Peyer's patch (tissue), 4 donors: Measurements from ENCODE around the gene SLC16A5. TPM values are rescaled to one million over a fixed set of nuclear protein-coding genes. Genes with fewer than 3 reads are reported as not detected.

ENCODE experiments used
- DNase-seq, 3 donors: peaks; one replicate each; pipeline ENCODE4 v3.0.0-alpha.2; 2017 to 2019
- H3K27ac ChIP-seq, 4 donors: fragments of 200-600 bp; sonication (generic); one replicate each; pipeline ENCODE4 v1.5.1; 2016 to 2019
- H3K27me3 ChIP-seq, 2 donors: fragments of 200-600 bp; sonication (generic); one replicate each; pipeline ENCODE4 v1.5.1; 2019
- H3K36me3 ChIP-seq, 3 donors: fragments of 200-600 bp; sonication (generic); one replicate each; pipeline ENCODE4 v1.5.1; 2016 to 2019
- H3K4me1 ChIP-seq, 4 donors: fragments of 200-600 bp; sonication (generic); one replicate each; pipeline ENCODE4 v1.5.1; 2016 to 2019
- H3K4me3 ChIP-seq, 4 donors: fragments of 200-600 bp; sonication (generic); 1 replicate in 3 of 4; 2 replicates in 1 of 4; pipeline ENCODE4 v1.5.1; 2016 to 2019; ENCODE audit warnings: mild to moderate bottlenecking in 1 of 4
- H3K9me3 ChIP-seq, 4 donors: fragments of 200-600 bp; sonication (generic); one replicate each; pipeline ENCODE4 v1.5.1; 2016 to 2019; ENCODE audit warnings: mild to moderate bottlenecking in 1 of 4
- POLR2A ChIP-seq, 2 donors: fragments of 450-650 bp; IDR thresholded peaks; one replicate each; pipeline ENCODE4 v1.5.1; 2017; ENCODE audit warnings: antibody characterized with exemption in 2 of 2, mild to moderate bottlenecking in 2 of 2, moderate library complexity in 2 of 2
- total RNA-seq, 4 donors: library from RNA; depleted of rRNA; stranded (reverse); fragments of >200 nt; gene quantifications; one replicate each; pipeline ENCODE4 v1.1.0, GENCODE V29; 2016
- TF ChIP-seq, protein P1 (sequence below), 6 experiments: fragments of 450-650 bp in 4 of 6; fragments of 200-600 bp in 2 of 6; sonication (generic) in 1 of 6; IDR thresholded peaks; one replicate each; pipeline ENCODE4 v1.5.1; 2017 to 2019; ENCODE audit warnings: antibody characterized with exemption in 6 of 6, mild to moderate bottlenecking in 3 of 6, moderate library complexity in 1 of 6

Gene SLC16A5
- total RNA-seq, 4 donors from 2014 or later, result 47.9 to 211 (median 147) TPM

DNA sequence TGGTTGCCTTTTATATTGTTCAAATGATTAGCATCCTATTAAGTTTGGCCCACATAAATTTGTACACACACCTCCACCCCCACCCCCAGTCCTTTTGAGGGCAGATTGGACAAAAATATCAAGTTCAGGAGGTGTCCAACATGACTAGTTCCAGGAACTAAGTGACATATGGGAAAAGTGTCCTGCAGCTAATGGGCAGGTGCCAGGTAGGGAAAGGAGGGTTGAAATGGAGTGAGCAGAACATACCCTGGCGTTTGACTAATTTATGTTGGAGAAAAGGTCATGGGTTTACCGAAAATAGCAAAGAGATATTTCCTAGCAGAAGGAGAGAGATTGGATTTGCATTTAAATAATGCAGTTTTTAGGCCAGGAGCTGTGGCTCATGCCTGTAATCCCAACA is 35.8 kb upstream of the SLC16A5 start:
- no peak overlapping the region for H3K27ac ChIP-seq
- no peaks in the 10 kb centered on the region for H3K27me3 ChIP-seq
- TF ChIP-seq POLR2A (IDR thresholded peaks at IDR 0.05), result no peak
- TF ChIP-seq, protein P1, sequence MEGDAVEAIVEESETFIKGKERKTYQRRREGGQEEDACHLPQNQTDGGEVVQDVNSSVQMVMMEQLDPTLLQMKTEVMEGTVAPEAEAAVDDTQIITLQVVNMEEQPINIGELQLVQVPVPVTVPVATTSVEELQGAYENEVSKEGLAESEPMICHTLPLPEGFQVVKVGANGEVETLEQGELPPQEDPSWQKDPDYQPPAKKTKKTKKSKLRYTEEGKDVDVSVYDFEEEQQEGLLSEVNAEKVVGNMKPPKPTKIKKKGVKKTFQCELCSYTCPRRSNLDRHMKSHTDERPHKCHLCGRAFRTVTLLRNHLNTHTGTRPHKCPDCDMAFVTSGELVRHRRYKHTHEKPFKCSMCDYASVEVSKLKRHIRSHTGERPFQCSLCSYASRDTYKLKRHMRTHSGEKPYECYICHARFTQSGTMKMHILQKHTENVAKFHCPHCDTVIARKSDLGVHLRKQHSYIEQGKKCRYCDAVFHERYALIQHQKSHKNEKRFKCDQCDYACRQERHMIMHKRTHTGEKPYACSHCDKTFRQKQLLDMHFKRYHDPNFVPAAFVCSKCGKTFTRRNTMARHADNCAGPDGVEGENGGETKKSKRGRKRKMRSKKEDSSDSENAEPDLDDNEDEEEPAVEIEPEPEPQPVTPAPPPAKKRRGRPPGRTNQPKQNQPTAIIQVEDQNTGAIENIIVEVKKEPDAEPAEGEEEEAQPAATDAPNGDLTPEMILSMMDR (IDR thresholded peaks at IDR 0.05), result no peak
- peaks cover 0 to 59% (median 0%) of the 10 kb centered on the region in 3 donors for H3K36me3 ChIP-seq
- no peak for DNase-seq
- peaks cover 0 to 18% (median 8%) of the 10 kb centered on the region in 4 donors for H3K4me1 ChIP-seq
- H3K9me3 ChIP-seq, result no peaks in the 10 kb centered on the region
- H3K4me3 ChIP-seq, result no peak overlapping the region

DNA sequence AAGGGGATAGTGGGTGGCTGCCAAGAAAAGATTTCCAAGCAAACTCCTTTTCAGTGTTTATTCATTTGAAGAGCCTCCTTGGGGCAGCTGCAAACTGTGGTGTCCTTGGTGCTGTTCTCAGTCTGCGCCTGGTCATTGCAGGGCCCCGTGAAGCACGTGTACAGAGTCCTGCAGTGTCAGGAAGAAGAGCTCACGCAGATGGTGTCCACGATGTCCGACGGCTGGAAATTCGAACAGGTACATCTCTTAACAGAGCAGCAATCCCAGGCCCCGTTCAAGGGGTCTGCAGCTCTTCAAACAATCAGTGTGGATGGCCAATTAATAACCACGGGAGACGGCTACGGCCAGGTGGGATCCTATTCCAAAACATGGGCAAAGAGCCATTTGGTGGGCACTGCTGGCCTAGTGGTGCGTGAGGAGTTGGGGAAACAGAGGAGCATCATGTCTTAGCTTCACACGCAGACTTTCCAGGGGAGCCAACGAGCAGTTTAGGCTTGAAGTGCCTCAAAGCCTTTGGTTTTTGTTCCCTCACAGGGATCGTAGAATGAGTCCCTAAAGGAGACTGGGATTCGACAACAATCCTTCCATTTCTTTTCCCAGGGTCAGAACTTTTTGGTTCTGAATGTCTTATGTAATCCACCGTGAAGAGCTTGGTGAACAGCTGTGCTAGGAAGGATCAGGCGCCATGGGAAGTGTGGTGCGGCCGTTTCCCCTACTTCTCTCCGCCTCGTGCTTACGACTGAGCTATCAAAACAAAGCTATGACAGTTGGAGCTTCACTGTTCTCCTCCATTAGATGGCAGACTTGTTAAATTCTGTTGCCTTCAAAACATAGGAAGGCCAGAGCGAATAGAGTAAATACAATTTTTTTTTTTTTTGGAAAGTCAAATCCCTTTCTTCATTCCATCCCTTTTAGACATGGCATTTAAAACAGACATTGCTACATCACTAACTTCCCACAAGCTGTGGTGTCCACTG is 28.1 kb upstream of the SLC16A5 start:
- TF ChIP-seq, protein P1 (IDR thresholded peaks at IDR 0.05), result peak in 4 of 6 experiments; percentile 32 to 61 (median 54)
- no peak for TF ChIP-seq POLR2A (IDR thresholded peaks at IDR 0.05)
- Histone ChIP-seq H3K4me3 (no peak overlapping the region), H3K36me3 (peaks cover 0 to 79% (median 0%) of the 10 kb centered on the region in 3 donors), H3K4me1 (peaks cover 0 to 6% (median 0%) of the 10 kb centered on the region in 4 donors), H3K9me3 (no peaks in the 10 kb centered on the region), H3K27me3 (no peaks in the 10 kb centered on the region), H3K27ac (peak overlapping the region in 3 of 4 donors; percentile 33 to 77 (median 42))
- no peak for DNase-seq

DNA sequence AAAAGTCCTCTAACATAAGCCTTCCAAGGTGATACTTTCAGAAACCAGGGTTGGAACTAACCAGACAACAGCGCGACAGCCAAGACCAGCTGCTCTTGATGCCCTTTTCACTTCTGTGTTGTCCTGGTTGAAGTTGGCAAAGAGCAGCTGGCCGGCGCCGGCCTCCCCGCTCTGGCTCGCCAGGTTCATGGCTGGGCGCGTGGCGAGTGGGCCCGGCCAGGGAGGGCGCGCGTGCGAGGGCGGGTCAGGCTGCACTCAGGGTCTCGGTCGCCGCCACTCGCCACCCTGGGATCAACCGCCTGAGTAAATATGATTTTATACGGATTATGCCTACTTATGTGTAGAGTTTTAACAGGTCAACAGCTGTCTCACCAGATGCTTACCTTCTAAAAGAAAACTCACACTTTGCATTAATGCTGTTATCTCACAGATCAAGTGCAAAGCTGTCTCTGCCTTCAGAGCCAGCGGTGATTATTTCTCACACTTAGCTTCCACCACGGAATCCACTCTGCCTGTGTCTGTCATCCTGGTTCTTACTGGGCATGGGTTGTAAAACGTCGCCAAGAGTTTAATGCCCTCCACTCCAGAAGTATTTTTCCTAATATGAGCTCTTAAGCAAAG is 27.2 kb upstream of the SLC16A5 start:
- Histone ChIP-seq H3K36me3 (peaks cover 0 to 75% (median 0%) of the 10 kb centered on the region in 3 donors), H3K4me1 (peaks cover 0 to 6% (median 0%) of the 10 kb centered on the region in 4 donors), H3K9me3 (no peaks in the 10 kb centered on the region), H3K27me3 (no peaks in the 10 kb centered on the region), H3K4me3 (no peak overlapping the region), H3K27ac (peak overlapping the region in 2 of 4 donors; percentile 23 to 61)
- no peak for DNase-seq
- no peak for TF ChIP-seq POLR2A (IDR thresholded peaks at IDR 0.05)
- TF ChIP-seq, protein P1 (IDR thresholded peaks at IDR 0.05), result no peak

DNA sequence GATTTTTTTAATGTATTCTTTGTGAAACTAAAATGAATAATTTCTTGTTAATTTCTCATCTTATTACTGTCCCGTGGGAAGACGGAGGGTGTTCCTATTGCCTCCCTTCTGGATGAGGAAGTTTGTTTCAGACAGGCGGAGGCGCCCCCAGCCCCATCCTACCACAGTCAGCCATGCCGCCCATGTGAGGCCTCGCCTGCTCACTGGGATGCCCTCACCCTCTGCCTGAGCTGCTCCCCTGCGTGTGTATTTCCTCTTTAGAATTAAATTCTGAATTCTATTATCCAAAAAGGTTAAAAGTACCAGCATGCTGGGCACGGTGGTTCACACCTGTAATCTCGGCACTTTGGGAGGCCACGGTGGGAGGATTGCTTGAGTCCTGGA is 26.7 kb upstream of the SLC16A5 start:
- H3K4me3 ChIP-seq, result no peak overlapping the region
- peaks cover 0 to 6% (median 0%) of the 10 kb centered on the region in 4 donors for H3K4me1 ChIP-seq
- TF ChIP-seq, protein P1 (IDR thresholded peaks at IDR 0.05), result no peak
- no peak for TF ChIP-seq POLR2A (IDR thresholded peaks at IDR 0.05)
- peaks cover 0 to 70% (median 0%) of the 10 kb centered on the region in 3 donors for H3K36me3 ChIP-seq
- no peaks in the 10 kb centered on the region for H3K27me3 ChIP-seq
- DNase-seq, result no peak
- H3K27ac ChIP-seq, result no peak overlapping the region
- H3K9me3 ChIP-seq, result no peaks in the 10 kb centered on the region

DNA sequence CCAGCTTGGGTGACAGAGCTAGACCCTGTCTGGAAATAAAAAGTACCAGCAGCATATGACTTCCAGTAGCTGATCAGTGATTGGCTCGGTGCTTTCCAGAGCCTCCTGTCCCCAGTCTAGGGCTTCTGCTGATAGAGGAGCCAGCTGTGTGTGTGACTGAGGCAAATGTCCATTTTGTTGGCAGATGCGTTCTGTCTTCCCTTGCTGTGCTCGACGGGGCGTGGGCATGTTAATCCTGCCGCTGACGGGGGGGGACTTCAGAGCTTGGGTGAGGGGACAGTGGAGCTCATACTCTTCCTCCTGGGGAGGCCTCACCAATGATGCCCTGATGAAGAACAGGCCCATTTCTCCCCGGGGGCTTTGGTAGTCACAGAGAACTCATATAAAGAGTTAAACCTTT is 26.1 kb upstream of the SLC16A5 start:
- H3K27ac ChIP-seq, result no peak overlapping the region
- no peak overlapping the region for H3K4me3 ChIP-seq
- no peaks in the 10 kb centered on the region for H3K27me3 ChIP-seq
- TF ChIP-seq, protein P1 (IDR thresholded peaks at IDR 0.05), result no peak
- no peak for TF ChIP-seq POLR2A (IDR thresholded peaks at IDR 0.05)
- peaks cover 0 to 6% (median 0%) of the 10 kb centered on the region in 4 donors for H3K4me1 ChIP-seq
- no peak for DNase-seq
- H3K9me3 ChIP-seq, result no peaks in the 10 kb centered on the region
- peaks cover 0 to 65% (median 0%) of the 10 kb centered on the region in 3 donors for H3K36me3 ChIP-seq
